H1 (cell line): ENCODE results near the gene TBC1D22B. TPM values are rescaled to one million over a fixed set of nuclear protein-coding genes. Genes with fewer than 3 reads are reported as not detected.

Experiments
- CTCF ChIA-PET: fragments of 300-600 bp; sonication (Branson Sonifier 250); formaldehyde crosslinking; loops from one replicate; lab custom pipeline; 2021; ENCODE audit not compliant: partially characterized antibody; lab: Charles Lee
- POLR2A ChIA-PET: fragments of 300-600 bp; sonication (Branson Sonifier 250); formaldehyde crosslinking; loops from one replicate; lab custom pipeline; 2021; ENCODE audit warnings: inconsistent platforms; ENCODE audit not compliant: partially characterized antibody; lab: Charles Lee
- DNase-seq, 2 experiments: peaks; one replicate each; pipeline versions ENCODE4 v3.0.0 to v3.0.0-alpha.2; 2010 to 2022; ENCODE audit warnings: low spot score in 2 of 2, low read depth in 1 of 2, mixed read lengths in 1 of 2
- FAIRE-seq: peaks from 2 replicates; lab custom pipeline; 2011; peaks lifted over from hg19 to GRCh38; lab: Jason Lieb, UNC
- H2AFZ ChIP-seq: 2 replicates; pipeline ENCODE4 v1.8.1; 2012; ENCODE audit warnings: low read length, inconsistent platforms
- H2AK5ac ChIP-seq: 2 replicates; pipeline ENCODE4 v1.6.1; 2013; ENCODE audit warnings: low read depth, low read length
- H2BK120ac ChIP-seq: replicated peaks from 2 replicates; pipeline ENCODE3; 2013; ENCODE audit warnings: low read depth, low read length, inconsistent platforms
- H2BK12ac ChIP-seq: 2 replicates; pipeline ENCODE4 v1.6.1; 2013; ENCODE audit warnings: low read depth, low read length
- H2BK15ac ChIP-seq: 2 replicates; pipeline ENCODE4 v1.6.1; 2013; ENCODE audit warnings: low read length
- H2BK20ac ChIP-seq: 2 replicates; pipeline ENCODE4 v1.6.1; 2013; ENCODE audit warnings: low read length
- H2BK5ac ChIP-seq: 2 replicates; pipeline ENCODE4 v1.6.1; 2013; ENCODE audit warnings: low read depth, low read length
- H3K14ac ChIP-seq: 2 replicates; pipeline ENCODE4 v1.6.1; 2013; ENCODE audit warnings: inconsistent platforms; ENCODE audit not compliant: insufficient read length
- H3K18ac ChIP-seq: 2 replicates; pipeline ENCODE4 v1.6.1; 2013; ENCODE audit warnings: low read length; ENCODE audit errors: extremely low read depth
- H3K23ac ChIP-seq: 2 replicates; pipeline ENCODE4 v1.6.1; 2013; ENCODE audit warnings: inconsistent platforms; ENCODE audit not compliant: insufficient read length
- H3K23me2 ChIP-seq: 2 replicates; pipeline ENCODE4 v1.6.1; 2013; ENCODE audit warnings: low read depth, low read length
- H3K27ac ChIP-seq: 2 replicates; pipeline ENCODE4 v1.6.1; 2011; ENCODE audit warnings: low read depth, low read length, inconsistent platforms
- H3K27me3 ChIP-seq, 4 experiments: replicated peaks in 1 of 4; 1 replicate in 1 of 4; 2 replicates in 3 of 4; pipeline versions ENCODE4 v1.6.1 to v1.8.1; 2011 to 2013; ENCODE audit warnings: low read length in 3 of 4, mild to moderate bottlenecking in 3 of 4, inconsistent platforms in 2 of 4, mixed read lengths in 2 of 4, moderate library complexity in 1 of 4; ENCODE audit not compliant: control insufficient read depth in 3 of 4, insufficient read depth in 3 of 4; ENCODE audit errors: extremely low read depth in 1 of 4
- H3K36me3 ChIP-seq, 4 experiments: 2 replicates each; pipeline versions ENCODE4 v1.6.1 to v1.8.1; 2011 to 2013; ENCODE audit warnings: mild to moderate bottlenecking in 4 of 4, low read length in 3 of 4, moderate library complexity in 2 of 4, control low read depth in 1 of 4, inconsistent platforms in 1 of 4; ENCODE audit not compliant: insufficient read depth in 4 of 4, control insufficient read depth in 2 of 4
- H3K4ac ChIP-seq: replicated peaks from 2 replicates; pipeline ENCODE3; 2013; ENCODE audit warnings: low read length, low read depth, mixed read lengths, inconsistent platforms; ENCODE audit not compliant: insufficient read length
- H3K4me1 ChIP-seq, 4 experiments: replicated peaks in 1 of 4; 1 replicate in 1 of 4; 2 replicates in 3 of 4; pipeline versions ENCODE4 v1.6.1 to v1.8.1; 2011 to 2013; ENCODE audit warnings: low read length in 3 of 4, inconsistent platforms in 2 of 4, mixed read lengths in 1 of 4; ENCODE audit not compliant: insufficient read depth in 4 of 4, control insufficient read depth in 3 of 4
- H3K4me2 ChIP-seq, 2 experiments: 2 replicates each; pipeline versions ENCODE4 v1.6.1 to v1.8.1; 2011 to 2013; ENCODE audit warnings: low read depth in 2 of 2, low read length in 2 of 2, control low read depth in 1 of 2, inconsistent platforms in 1 of 2, mild to moderate bottlenecking in 1 of 2; ENCODE audit not compliant: insufficient read depth in 1 of 2
- H3K4me3 ChIP-seq, 4 experiments: fragments of 200-600, 300-600 bp in 1 of 4; sonication (generic), shearing (Covaris generic), sonication (Bioruptor Twin) in 1 of 4; 2 replicates each; pipeline versions ENCODE4 v1.5.1 to v1.8.1; 2011 to 2016; ENCODE audit warnings: low read length in 4 of 4, low read depth in 3 of 4, control low read depth in 2 of 4, inconsistent platforms in 2 of 4, mild to moderate bottlenecking in 2 of 4, mixed read lengths in 1 of 4, moderate library complexity in 1 of 4; ENCODE audit not compliant: insufficient read depth in 2 of 4; ENCODE audit errors: extremely low read depth in 1 of 4
- H3K56ac ChIP-seq: replicated peaks from 2 replicates; pipeline ENCODE3; 2013; ENCODE audit warnings: low read depth, mild to moderate bottlenecking, mixed read lengths, low read length, inconsistent platforms; ENCODE audit not compliant: insufficient read length
- H3K79me1 ChIP-seq: 2 replicates; pipeline ENCODE4 v1.6.1; 2013; ENCODE audit warnings: low read depth, low read length, control low read depth
- H3K79me2 ChIP-seq, 2 experiments: 2 replicates each; pipeline versions ENCODE4 v1.6.1 to v1.8.1; 2012 to 2013; ENCODE audit warnings: low read length in 2 of 2, mild to moderate bottlenecking in 2 of 2, inconsistent platforms in 1 of 2; ENCODE audit not compliant: insufficient read depth in 2 of 2, control insufficient read depth in 1 of 2
- H3K9ac ChIP-seq, 4 experiments: replicated peaks in 1 of 4; 1 replicate in 1 of 4; 2 replicates in 3 of 4; pipeline versions ENCODE4 v1.6.1 to v1.8.1; 2011 to 2013; ENCODE audit warnings: low read depth in 3 of 4, low read length in 3 of 4, control low read depth in 2 of 4, mild to moderate bottlenecking in 2 of 4, moderate library complexity in 2 of 4, inconsistent platforms in 1 of 4; ENCODE audit errors: extremely low read depth in 1 of 4
- H3K9me3 ChIP-seq, 2 experiments: 2 replicates each; pipeline versions ENCODE4 v1.6.1 to v1.8.1; 2012 to 2013; ENCODE audit warnings: mild to moderate bottlenecking in 2 of 2, moderate library complexity in 2 of 2, control low read depth in 1 of 2, inconsistent platforms in 1 of 2, low read depth in 1 of 2, low read length in 1 of 2, mixed read lengths in 1 of 2; ENCODE audit not compliant: insufficient read depth in 2 of 2
- H4K20me1 ChIP-seq, 2 experiments: replicated peaks in 1 of 2; 2 replicates each; pipeline versions ENCODE3 to v1.8.1; 2011 to 2013; ENCODE audit warnings: inconsistent platforms in 2 of 2, low read length in 2 of 2, mild to moderate bottlenecking in 1 of 2; ENCODE audit not compliant: insufficient read depth in 2 of 2, control insufficient read depth in 1 of 2
- H4K5ac ChIP-seq: 2 replicates; pipeline ENCODE4 v1.6.1; 2013; ENCODE audit warnings: low read length, low read depth, mixed read lengths, inconsistent platforms; ENCODE audit not compliant: insufficient read length
- H4K8ac ChIP-seq: 2 replicates; pipeline ENCODE4 v1.8.0; 2013; ENCODE audit warnings: mild to moderate bottlenecking, moderate library complexity, low read length, inconsistent platforms; ENCODE audit not compliant: insufficient read depth; ENCODE audit errors: extremely low read depth
- H4K91ac ChIP-seq: replicated peaks from 2 replicates; pipeline ENCODE3; 2013; ENCODE audit warnings: low read length, mixed read lengths, inconsistent platforms; ENCODE audit not compliant: insufficient read length
- KDM1A ChIP-seq: fragments of 200-600, 300-600 bp; sonication (generic); IDR thresholded peaks from 2 replicates; pipeline ENCODE4 v1.7.1; 2016; ENCODE audit warnings: mild to moderate bottlenecking, low read length, borderline replicate concordance
- USF2 ChIP-seq: IDR thresholded peaks from 2 replicates; pipeline ENCODE4 v1.6.1; 2011; ENCODE audit warnings: low read length, improper control_type of control experiment
- WGBS, 2 experiments: shearing (Covaris generic) in 1 of 2; methylation state at CpG; one replicate each; pipeline versions ENCODE4 v1.1.6 to v1.1.7; 2013 to 2015; ENCODE audit warnings: low lambda C conversion rate in 2 of 2, mixed read lengths in 2 of 2, inconsistent platforms in 1 of 2, low coverage in 1 of 2, missing lambda C conversion rate in 1 of 2; ENCODE audit not compliant: insufficient replicate concordance in 2 of 2, insufficient coverage in 1 of 2, insufficient read length in 1 of 2; ENCODE audit errors: extremely low coverage in 1 of 2, missing lambda C conversion rate in 1 of 2; 5-methylcytosine and 5-hydroxymethylcytosine counted together
- polyA plus RNA-seq, 7 experiments: library from polyadenylated mRNA; depleted of rRNA in 3 of 7; stranded (reverse) in 5 of 7; unstranded in 2 of 7; fragments of >200 nt in 5 of 7; fragments of 200-250 nt in 2 of 7; gene quantifications; 1 replicate in 5 of 7; 2 replicates in 1 of 7; 4 replicates in 1 of 7; pipeline versions ENCODE4 v1.2.1 to v1.2.3, GENCODE V29; 2011 to 2013; ENCODE audit warnings: missing spikeins in 2 of 7, mixed read lengths in 2 of 7
- total RNA-seq: library from RNA; stranded (reverse); fragmentation: NEBNext Ultra II Directional; extraction: Animal tissue kit (Norgen Biotek cat#: 25700); gene quantifications from 2 replicates; pipeline ENCODE4 v1.2.1, GENCODE V29; 2021

The TBC1D22B gene
- total and polyA plus RNA-seq, 2 of the 8 experiments (the other 6 are each of a cell fraction or from before 2014, with no cell fraction given): 10.1 to 17.4 TPM

GRCh38 chr6:37242429-37243052 is 15.0 kb upstream of the TBC1D22B start:
- H2BK12ac ChIP-seq: no peak overlapping the region
- no peak overlapping the region for H3K18ac ChIP-seq
- H3K56ac ChIP-seq: no peak overlapping the region
- H2BK20ac ChIP-seq: no peak overlapping the region
- no peak overlapping the region for H3K9ac ChIP-seq
- peak overlapping the region; percentile 56 for H2AFZ ChIP-seq
- H3K23ac ChIP-seq: no peak overlapping the region
- no peak overlapping the region for H2AK5ac ChIP-seq
- no peak for FAIRE-seq
- H3K4me1 ChIP-seq: no peaks in the 10 kb centered on the region
- H3K9me3 ChIP-seq: no peaks in the 10 kb centered on the region
- no peak overlapping the region for H3K4me2 ChIP-seq
- no peak overlapping the region for H2BK15ac ChIP-seq
- WGBS, 2 experiments: 86% methylated on average over 1 of the region's 1 CpG; no CpG with 5 or more reads in 1 of the 2 experiments
- H3K14ac ChIP-seq: no peak overlapping the region
- H3K79me2 ChIP-seq: no peaks in the 10 kb centered on the region
- H2BK120ac ChIP-seq: no peak overlapping the region
- CTCF ChIA-PET: no interaction called here
- 0 out of 2 replicates have a peak, but pooled peaks have one; percentile 26 for TF ChIP-seq USF2
- TF ChIP-seq KDM1A: no peak
- no peaks in the 10 kb centered on the region for H3K36me3 ChIP-seq
- no peak overlapping the region for H3K27ac ChIP-seq
- no peak overlapping the region for H3K4me3 ChIP-seq
- H4K91ac ChIP-seq: no peak overlapping the region
- no peak overlapping the region for H3K4ac ChIP-seq
- H3K27me3 ChIP-seq: no peaks in the 10 kb centered on the region
- no peak for DNase-seq
- H3K79me1 ChIP-seq: no peaks in the 10 kb centered on the region
- no peak overlapping the region for H4K5ac ChIP-seq
- no peak overlapping the region for H4K8ac ChIP-seq
- no peaks in the 10 kb centered on the region for H4K20me1 ChIP-seq
- H3K23me2 ChIP-seq: no peaks in the 10 kb centered on the region
- no peak overlapping the region for H2BK5ac ChIP-seq
- POLR2A ChIA-PET: interaction anchor here (1.6 to 2.1 kb wide), 2 partner anchors 10 to 15 kb away, joined by 4 to 5 read pairs; partner anchors contain the start of genes TBC1D22B and TMEM217
